GM23338 (cell line): ENCODE data around the gene ZNF808. TPM values are rescaled to one million over a fixed set of nuclear protein-coding genes. Genes with fewer than 3 reads are reported as not detected.

Experiments
- ATAC-seq: fragments of 200-7000 bp; cut with Tn5 transposase; 3 replicates; pipeline ENCODE4 v1.9.1; 2020
- DNase-seq: peaks from one replicate; pipeline ENCODE4 v3.0.0-alpha.2; 2015; ENCODE audit warnings: low spot score
- H2AFZ ChIP-seq: fragments of 200-600 bp; sonication (generic); 2 replicates; pipeline ENCODE4 v1.8.0; 2016; ENCODE audit warnings: antibody characterized with exemption, mild to moderate bottlenecking, moderate library complexity
- H3F3A ChIP-seq: fragments of 200-600 bp; sonication (generic); replicated peaks from 2 replicates; pipeline ENCODE4 v1.8.0; 2017; ENCODE audit warnings: antibody characterized with exemption, mixed run types, low read depth
- H3K27ac ChIP-seq: fragments of 200-600 bp; sonication (generic); 2 replicates; pipeline ENCODE4 v1.6.1; 2016; ENCODE audit warnings: low read depth
- H3K27me3 ChIP-seq: fragments of 200-600 bp; sonication (generic); 2 replicates; pipeline ENCODE4 v1.8.0; 2016; ENCODE audit warnings: mild to moderate bottlenecking, mixed run types, moderate library complexity; ENCODE audit not compliant: insufficient read depth
- H3K36me3 ChIP-seq: fragments of 200-600 bp; sonication (generic); 2 replicates; pipeline ENCODE4 v1.8.0; 2016; ENCODE audit warnings: mild to moderate bottlenecking; ENCODE audit not compliant: insufficient read depth
- H3K4me1 ChIP-seq: fragments of 200-600 bp; sonication (generic); 2 replicates; pipeline ENCODE4 v1.8.0; 2016; ENCODE audit warnings: mild to moderate bottlenecking, moderate library complexity; ENCODE audit not compliant: insufficient read depth
- H3K4me2 ChIP-seq: fragments of 200-600 bp; sonication (generic); 2 replicates; pipeline ENCODE4 v1.7.1; 2017; ENCODE audit warnings: mixed run types
- H3K4me3 ChIP-seq: fragments of 200-600 bp; sonication (generic); 2 replicates; pipeline ENCODE4 v1.6.1; 2016; ENCODE audit warnings: mixed run types
- H3K79me2 ChIP-seq: fragments of 200-600 bp; sonication (generic); replicated peaks from 2 replicates; pipeline ENCODE4 v1.8.0; 2017; ENCODE audit warnings: mild to moderate bottlenecking; ENCODE audit not compliant: insufficient read depth
- H3K9me2 ChIP-seq: fragments of 200-600 bp; sonication (generic); 2 replicates; pipeline ENCODE4 v1.8.0; 2017; ENCODE audit not compliant: insufficient read depth
- H4K20me1 ChIP-seq: fragments of 200-600 bp; sonication (generic); replicated peaks from 2 replicates; pipeline ENCODE4 v1.8.0; 2017; ENCODE audit warnings: mild to moderate bottlenecking; ENCODE audit not compliant: insufficient read depth
- H3K27ac Mint-ChIP-seq: 2 replicates; pipeline ENCODE4 v1.8.0; 2020; ENCODE audit warnings: inconsistent platforms, mild to moderate bottlenecking, moderate library complexity, mixed read lengths
- H3K27me3 Mint-ChIP-seq: 3 replicates; pipeline ENCODE4 v1.8.0; 2022; ENCODE audit warnings: low read depth, mild to moderate bottlenecking, moderate library complexity, mixed read lengths, inconsistent platforms; ENCODE audit not compliant: insufficient read depth, poor library complexity
- H3K36me3 Mint-ChIP-seq: 3 replicates; pipeline ENCODE4 v1.8.0; 2021; ENCODE audit warnings: low read depth, mild to moderate bottlenecking, inconsistent platforms, moderate library complexity, mixed read lengths
- H3K4me1 Mint-ChIP-seq: 3 replicates; pipeline ENCODE4 v1.8.0; 2020; ENCODE audit warnings: mild to moderate bottlenecking, inconsistent platforms, mixed read lengths
- H3K4me3 Mint-ChIP-seq: 3 replicates; pipeline ENCODE4 v1.8.0; 2021; ENCODE audit warnings: moderate library complexity, mild to moderate bottlenecking, inconsistent platforms, mixed read lengths
- H3K9me3 Mint-ChIP-seq: 3 replicates; pipeline ENCODE4 v1.8.0; 2020; ENCODE audit warnings: moderate library complexity, mild to moderate bottlenecking, inconsistent platforms, mixed read lengths
- CTCF ChIP-seq, 2 experiments: fragments of 200-600 bp in 1 of 2; sonication (generic) in 1 of 2; conservative IDR thresholded peaks; 2 replicates each; pipeline versions ENCODE4 v1.5.1 to v1.6.1; 2016 to 2017; ENCODE audit warnings: antibody characterized with exemption in 2 of 2, low read depth in 2 of 2, mild to moderate bottlenecking in 2 of 2, moderate library complexity in 1 of 2
- EZH2 ChIP-seq: fragments of 200-600 bp; sonication (generic); IDR thresholded peaks from one replicate; pipeline ENCODE4 v1.8.0; 2017; ENCODE audit warnings: antibody characterized with exemption, mild to moderate bottlenecking, low read depth; ENCODE audit not compliant: unreplicated experiment
- JUNB ChIP-seq: IDR thresholded peaks from one replicate; pipeline ENCODE4 v1.6.1; 2016; ENCODE audit warnings: antibody characterized with exemption; ENCODE audit not compliant: unreplicated experiment
- NANOG ChIP-seq: IDR thresholded peaks from 2 replicates; pipeline ENCODE4 v1.6.1; 2016; ENCODE audit warnings: antibody characterized with exemption, borderline replicate concordance
- REST ChIP-seq: IDR thresholded peaks from one replicate; pipeline ENCODE4 v1.6.1; 2018; ENCODE audit warnings: antibody characterized with exemption; ENCODE audit not compliant: unreplicated experiment
- STAT1 ChIP-seq: IDR thresholded peaks from one replicate; pipeline ENCODE4 v1.6.1; 2016; ENCODE audit warnings: antibody characterized with exemption; ENCODE audit not compliant: unreplicated experiment
- ZNF331 ChIP-seq: fragments of 250-450 bp; sonication (Bioruptor Pico); IDR thresholded peaks from 2 replicates; pipeline ENCODE4 v1.5.0; 2020; ENCODE audit warnings: low read depth, mild to moderate bottlenecking, moderate library complexity
- ZNF462 ChIP-seq: fragments of 250-450 bp; sonication (Bioruptor Pico); IDR thresholded peaks from 2 replicates; pipeline ENCODE4 v1.5.0; 2020; ENCODE audit warnings: mild to moderate bottlenecking, moderate library complexity
- polyA plus RNA-seq: library from polyadenylated mRNA; unstranded; fragments of >200 nt; fragmentation: Nextera tagmentation; extraction: Ambion mirVana; gene quantifications from 2 replicates; pipeline ENCODE4 v1.2.1, GENCODE V29; 2016
- total RNA-seq: library from RNA; depleted of rRNA; stranded (reverse); fragments of >200 nt; shearing (Covaris generic); gene quantifications from 2 replicates; pipeline ENCODE4 v1.2.3, GENCODE V29; 2014

Gene ZNF808
- total and polyA plus RNA-seq, 2 experiments from 2014 or later, result 10.5 to 32.1 TPM

- TF ChIP-seq ZNF462 (CRISPR knock-in tag), result no peak
- no peak for TF ChIP-seq STAT1
- TF ChIP-seq JUNB, result no peak
- TF ChIP-seq NANOG, result no peak
- no peak for TF ChIP-seq REST
Observed at GRCh38 chr19:52494518-52494917, 33.0 kb upstream of the ZNF808 start (continued).

GRCh38 chr19:52498571-52498970, 28.9 kb upstream of the ZNF808 start:
- H3K9me3 Mint-ChIP-seq, result peaks cover 2% of the 10 kb centered on the region; the same call in 2 of the 3 replicates
- no peak overlapping the region for H3K27ac Mint-ChIP-seq
- H3K4me1 ChIP-seq, result peaks cover 12% of the 10 kb centered on the region
- DNase-seq (no peak), ATAC-seq (no peak)
- peaks cover 13% of the 10 kb centered on the region for H3K79me2 ChIP-seq
- peaks cover 34% of the 10 kb centered on the region for H4K20me1 ChIP-seq
- peaks cover 19% of the 10 kb centered on the region for H3K4me1 Mint-ChIP-seq
- H3K36me3 Mint-ChIP-seq, result peaks cover 9% of the 10 kb centered on the region
- no peaks in the 10 kb centered on the region for H3K36me3 ChIP-seq
- H3K4me3 Mint-ChIP-seq, result no peak overlapping the region
- no peaks in the 10 kb centered on the region for H3K9me2 ChIP-seq
- H3K4me3 ChIP-seq, result no peak overlapping the region
- peaks cover 87% of the 10 kb centered on the region for H3K27me3 Mint-ChIP-seq
- H3K4me2 ChIP-seq, result no peak overlapping the region
- no peak overlapping the region for H3K27ac ChIP-seq
- no peaks in the 10 kb centered on the region for H3F3A ChIP-seq
- H3K27me3 ChIP-seq, result peaks cover 72% of the 10 kb centered on the region
- no peak overlapping the region for H2AFZ ChIP-seq
- no peak for TF ChIP-seq STAT1
- TF ChIP-seq EZH2, result no peak
- TF ChIP-seq NANOG, result no peak
- no peak for TF ChIP-seq CTCF (conservative IDR thresholded peaks at IDR 0.05; ENCODE audit: low read depth in 2 of 2)
- no peak for TF ChIP-seq ZNF331 (CRISPR knock-in tag)
